HepG2 (cell line): ENCODE data around the gene CHD9. TPM values are rescaled to one million over a fixed set of nuclear protein-coding genes. Genes with fewer than 3 reads are reported as not detected.

Source experiments
- AGO2 ChIP-seq: fragments of 200-400 bp; formaldehyde crosslinking; optimal IDR thresholded peaks from 2 replicates; pipeline ENCODE3; 2017; ENCODE audit warnings: mild to moderate bottlenecking, low read depth, low read length, moderate library complexity
- DR1 ChIP-seq: sonication (generic); formaldehyde crosslinking; IDR thresholded peaks from 2 replicates; pipeline ENCODE4 v1.8.0; 2021; ENCODE audit warnings: mild to moderate bottlenecking, missing genetic modification reagents, inconsistent platforms
- FOXK2 ChIP-seq: fragments of 450-650 bp; IDR thresholded peaks from 2 replicates; pipeline ENCODE4 v1.6.1; 2016
- HDAC2 ChIP-seq: sonication (generic); formaldehyde crosslinking; IDR thresholded peaks from 2 replicates; pipeline ENCODE4 v1.4.0; 2020; ENCODE audit warnings: missing genetic modification reagents
- HOXA9 ChIP-seq: sonication (generic); formaldehyde crosslinking; IDR thresholded peaks from 2 replicates; pipeline ENCODE4 v1.8.1; 2022; ENCODE audit warnings: missing genetic modification reagents, mild to moderate bottlenecking, moderate library complexity, borderline replicate concordance
- MYNN ChIP-seq: sonication (generic); formaldehyde crosslinking; IDR thresholded peaks from 2 replicates; pipeline ENCODE4 v1.4.0; 2020; ENCODE audit warnings: mild to moderate bottlenecking, low read depth, missing genetic modification reagents
- PCBP1 ChIP-seq: fragments of 200-400 bp; formaldehyde crosslinking; IDR thresholded peaks from 2 replicates; pipeline ENCODE4 v1.6.1; 2017; ENCODE audit warnings: mild to moderate bottlenecking, low read depth, low read length, borderline replicate concordance
- RBM39 ChIP-seq: fragments of 200-400 bp; formaldehyde crosslinking; IDR thresholded peaks from one replicate; pipeline ENCODE4 v1.6.1; 2018; ENCODE audit warnings: antibody characterized with exemption, mild to moderate bottlenecking, low read depth, low read length; ENCODE audit not compliant: poor library complexity, severe bottlenecking
- SATB2 ChIP-seq: sonication (generic); formaldehyde crosslinking; IDR thresholded peaks from 2 replicates; pipeline ENCODE4 v1.5.0; 2020; ENCODE audit warnings: missing genetic modification reagents
- SOX13 ChIP-seq, 3 experiments: fragments of 450-650 bp in 1 of 3; sonication (generic) in 1 of 3; formaldehyde crosslinking in 1 of 3; IDR thresholded peaks in 2 of 3; conservative IDR thresholded peaks in 1 of 3; 2 replicates each; pipeline versions ENCODE4 v1.5.0 to v1.6.1; 2016 to 2020; ENCODE audit warnings: antibody characterized with exemption in 1 of 3, mild to moderate bottlenecking in 1 of 3, missing compliant biosample characterization in 1 of 3, missing genetic modification reagents in 1 of 3, moderate library complexity in 1 of 3
- SRSF4 ChIP-seq: fragments of 200-400 bp; formaldehyde crosslinking; IDR thresholded peaks from one replicate; pipeline ENCODE4 v1.6.1; 2018; ENCODE audit warnings: mild to moderate bottlenecking, low read depth, low read length, moderate library complexity; ENCODE audit not compliant: poor library complexity, severe bottlenecking
- SRY ChIP-seq: sonication (generic); formaldehyde crosslinking; IDR thresholded peaks from 2 replicates; pipeline ENCODE4 v1.8.0; 2022; ENCODE audit warnings: mild to moderate bottlenecking, missing genetic modification reagents
- ZNF264 ChIP-seq: sonication (generic); formaldehyde crosslinking; IDR thresholded peaks from 2 replicates; pipeline ENCODE4 v1.4.0; 2020; ENCODE audit warnings: missing genetic modification reagents
- ZNF343 ChIP-seq: sonication (generic); formaldehyde crosslinking; IDR thresholded peaks from 2 replicates; pipeline ENCODE4 v1.4.0; 2020; ENCODE audit warnings: mild to moderate bottlenecking, missing genetic modification reagents
- ZNF484 ChIP-seq: sonication (generic); formaldehyde crosslinking; IDR thresholded peaks from 2 replicates; pipeline ENCODE4 v1.5.1; 2020; ENCODE audit warnings: mild to moderate bottlenecking, low read depth, missing genetic modification reagents, borderline replicate concordance
- ZNF501 ChIP-seq: sonication (generic); formaldehyde crosslinking; IDR thresholded peaks from 2 replicates; pipeline ENCODE4 v1.5.1; 2020; ENCODE audit warnings: mild to moderate bottlenecking, moderate library complexity, missing genetic modification reagents
- ZNF768 ChIP-seq: sonication (generic); formaldehyde crosslinking; IDR thresholded peaks from 2 replicates; pipeline ENCODE4 v1.4.0; 2020; ENCODE audit warnings: missing genetic modification reagents
- ZNF883 ChIP-seq: sonication (generic); formaldehyde crosslinking; IDR thresholded peaks from 2 replicates; pipeline ENCODE4 v1.5.1; 2020; ENCODE audit warnings: mild to moderate bottlenecking, missing genetic modification reagents; ENCODE audit errors: not compliant biosample characterization
- polyA plus RNA-seq, 8 experiments: library from polyadenylated mRNA; depleted of rRNA in 3 of 8; stranded (reverse) in 7 of 8; unstranded in 1 of 8; fragments of >200 nt; fragmentation: Illumina TruSeq in 4 of 8; extraction: Trizol in 4 of 8; gene quantifications; 2 replicates each; pipeline versions ENCODE4 v1.2.1 to v1.2.3, GENCODE V29; 2011 to 2016; ENCODE audit warnings: low read depth in 4 of 8, missing spikeins in 1 of 8, mixed read lengths in 1 of 8; ENCODE audit not compliant: insufficient read depth in 1 of 8
- total RNA-seq, 5 experiments: library from RNA; depleted of rRNA; stranded (reverse); fragments of >200 nt; fragmentation: Illumina TruSeq; extraction: Trizol; gene quantifications; 2 replicates each; pipeline ENCODE4 v1.2.3, GENCODE V29; 2016; ENCODE audit warnings: low read depth in 1 of 5
- TF ChIP-seq, protein P1 (sequence below): sonication (generic); formaldehyde crosslinking; IDR thresholded peaks from 2 replicates; pipeline ENCODE4 v1.4.0; 2020; ENCODE audit warnings: mild to moderate bottlenecking, missing genetic modification reagents
- TF ChIP-seq, protein P2 (sequence below): sonication (generic); formaldehyde crosslinking; IDR thresholded peaks from 2 replicates; pipeline ENCODE4 v1.4.0; 2020; ENCODE audit warnings: missing genetic modification reagents
- TF ChIP-seq, protein P3 (sequence below): sonication (generic); formaldehyde crosslinking; IDR thresholded peaks from 2 replicates; pipeline ENCODE4 v1.4.0; 2020; ENCODE audit warnings: mild to moderate bottlenecking, missing genetic modification reagents
- TF ChIP-seq, protein P4 (sequence below): sonication (generic); formaldehyde crosslinking; IDR thresholded peaks from 2 replicates; pipeline ENCODE4 v1.4.0; 2020; ENCODE audit warnings: missing genetic modification reagents
- TF ChIP-seq, protein P5 (sequence below): sonication (generic); formaldehyde crosslinking; IDR thresholded peaks from 2 replicates; pipeline ENCODE4 v1.8.0; 2022; ENCODE audit warnings: mild to moderate bottlenecking, missing genetic modification reagents, moderate library complexity

The CHD9 gene
- total and polyA plus RNA-seq, 2 of the 13 experiments (the other 11 are each of a cell fraction or from before 2014, with no cell fraction given): 23.4 to 27.7 TPM

DNA sequence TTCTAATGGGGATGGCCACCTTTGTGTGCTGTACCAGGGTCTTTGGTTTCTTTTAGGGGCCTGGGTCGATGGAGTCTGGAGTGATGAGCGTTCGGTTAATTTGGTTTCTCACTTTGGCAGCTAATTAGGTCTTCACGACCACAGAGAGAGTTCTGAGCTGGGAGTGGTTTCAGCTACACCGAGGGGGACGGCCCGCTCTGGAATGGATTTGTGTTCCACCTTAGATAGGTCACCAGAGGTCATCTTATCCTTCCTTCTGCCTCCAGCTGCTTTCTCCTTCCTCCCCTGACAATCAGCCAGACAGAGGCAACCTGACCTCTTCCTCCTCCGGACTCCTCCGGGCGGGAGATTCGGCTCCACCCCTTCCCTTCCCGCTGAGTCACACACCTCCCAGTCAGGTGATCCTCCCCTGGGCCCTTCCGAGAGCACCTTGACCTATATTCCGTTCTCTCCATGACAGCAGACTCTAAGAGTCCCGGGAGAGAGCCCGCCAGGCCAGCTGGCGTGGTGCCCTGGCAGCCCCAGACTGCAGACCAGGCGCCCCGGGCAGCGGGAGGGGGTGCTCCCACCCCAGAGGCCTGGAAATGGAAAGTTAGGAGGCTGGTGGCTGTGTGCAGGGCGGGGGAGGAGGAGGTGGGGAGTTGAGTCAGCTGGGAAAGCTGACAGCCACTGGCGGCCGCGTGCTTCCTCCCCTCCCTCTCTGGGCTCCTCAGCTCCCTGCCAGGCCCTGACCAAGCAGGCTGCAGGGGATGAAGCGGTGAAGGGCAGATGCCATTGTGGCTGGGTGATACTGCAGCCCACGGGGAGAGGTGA, 44.7 kb downstream of the CHD9 start (continued):
- TF ChIP-seq SOX13 (IDR thresholded peaks at IDR 0.05) (0 out of 2 replicates have a peak, but pooled peaks have one; percentile 9), SOX13 (CRISPR knock-in tag; conservative IDR thresholded peaks at IDR 0.05 in 1 of 2, IDR thresholded peaks at IDR 0.05 in 1 of 2) (peak in 1 of 2 experiments; percentile 37; a peak in 1 of 4 replicates), SRSF4 (no peak), MYNN (no peak), RBM39 (peak; percentile 95), ZNF264 (CRISPR knock-in tag) (no peak), PCBP1 (no peak), SATB2 (CRISPR knock-in tag) (no peak), ZNF343 (CRISPR knock-in tag) (no peak), ZNF883 (CRISPR knock-in tag) (no peak), SRY (CRISPR knock-in tag) (0 out of 2 replicates have a peak, but pooled peaks have one; percentile 49), ZNF501 (CRISPR knock-in tag) (peak; percentile 53; the same call in 1 of the 2 replicates), ZNF484 (no peak), FOXK2 (no peak), DR1 (CRISPR knock-in tag) (no peak), HOXA9 (CRISPR knock-in tag) (no peak), ZNF768 (CRISPR knock-in tag) (peak; percentile 88), HDAC2 (CRISPR knock-in tag) (peak; percentile 54; the same call in 1 of the 2 replicates), AGO2 (peak; percentile 86)
- TF ChIP-seq, protein P1, sequence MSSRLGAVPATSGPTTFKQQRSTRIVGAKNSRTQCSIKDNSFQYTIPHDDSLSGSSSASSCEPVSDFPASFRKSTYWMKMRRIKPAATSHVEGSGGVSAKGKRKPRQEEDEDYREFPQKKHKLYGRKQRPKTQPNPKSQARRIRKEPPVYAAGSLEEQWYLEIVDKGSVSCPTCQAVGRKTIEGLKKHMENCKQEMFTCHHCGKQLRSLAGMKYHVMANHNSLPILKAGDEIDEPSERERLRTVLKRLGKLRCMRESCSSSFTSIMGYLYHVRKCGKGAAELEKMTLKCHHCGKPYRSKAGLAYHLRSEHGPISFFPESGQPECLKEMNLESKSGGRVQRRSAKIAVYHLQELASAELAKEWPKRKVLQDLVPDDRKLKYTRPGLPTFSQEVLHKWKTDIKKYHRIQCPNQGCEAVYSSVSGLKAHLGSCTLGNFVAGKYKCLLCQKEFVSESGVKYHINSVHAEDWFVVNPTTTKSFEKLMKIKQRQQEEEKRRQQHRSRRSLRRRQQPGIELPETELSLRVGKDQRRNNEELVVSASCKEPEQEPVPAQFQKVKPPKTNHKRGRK (CRISPR knock-in tag): no peak
- TF ChIP-seq, protein P2, sequence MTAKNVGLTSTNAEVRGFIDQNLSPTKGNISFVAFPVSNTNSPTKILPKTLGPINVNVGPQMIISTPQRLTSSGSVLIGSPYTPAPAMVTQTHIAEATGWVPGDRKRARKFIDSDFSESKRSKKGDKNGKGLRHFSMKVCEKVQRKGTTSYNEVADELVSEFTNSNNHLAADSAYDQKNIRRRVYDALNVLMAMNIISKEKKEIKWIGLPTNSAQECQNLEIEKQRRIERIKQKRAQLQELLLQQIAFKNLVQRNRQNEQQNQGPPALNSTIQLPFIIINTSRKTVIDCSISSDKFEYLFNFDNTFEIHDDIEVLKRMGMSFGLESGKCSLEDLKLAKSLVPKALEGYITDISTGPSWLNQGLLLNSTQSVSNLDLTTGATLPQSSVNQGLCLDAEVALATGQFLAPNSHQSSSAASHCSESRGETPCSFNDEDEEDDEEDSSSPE (CRISPR knock-in tag): peak; percentile 88
- TF ChIP-seq, protein P3, sequence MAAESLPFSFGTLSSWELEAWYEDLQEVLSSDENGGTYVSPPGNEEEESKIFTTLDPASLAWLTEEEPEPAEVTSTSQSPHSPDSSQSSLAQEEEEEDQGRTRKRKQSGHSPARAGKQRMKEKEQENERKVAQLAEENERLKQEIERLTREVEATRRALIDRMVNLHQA: no peak
- TF ChIP-seq, protein P4, sequence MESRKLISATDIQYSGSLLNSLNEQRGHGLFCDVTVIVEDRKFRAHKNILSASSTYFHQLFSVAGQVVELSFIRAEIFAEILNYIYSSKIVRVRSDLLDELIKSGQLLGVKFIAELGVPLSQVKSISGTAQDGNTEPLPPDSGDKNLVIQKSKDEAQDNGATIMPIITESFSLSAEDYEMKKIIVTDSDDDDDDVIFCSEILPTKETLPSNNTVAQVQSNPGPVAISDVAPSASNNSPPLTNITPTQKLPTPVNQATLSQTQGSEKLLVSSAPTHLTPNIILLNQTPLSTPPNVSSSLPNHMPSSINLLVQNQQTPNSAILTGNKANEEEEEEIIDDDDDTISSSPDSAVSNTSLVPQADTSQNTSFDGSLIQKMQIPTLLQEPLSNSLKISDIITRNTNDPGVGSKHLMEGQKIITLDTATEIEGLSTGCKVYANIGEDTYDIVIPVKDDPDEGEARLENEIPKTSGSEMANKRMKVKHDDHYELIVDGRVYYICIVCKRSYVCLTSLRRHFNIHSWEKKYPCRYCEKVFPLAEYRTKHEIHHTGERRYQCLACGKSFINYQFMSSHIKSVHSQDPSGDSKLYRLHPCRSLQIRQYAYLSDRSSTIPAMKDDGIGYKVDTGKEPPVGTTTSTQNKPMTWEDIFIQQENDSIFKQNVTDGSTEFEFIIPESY: peak; percentile 7; the same call in 1 of the 2 replicates
- TF ChIP-seq, protein P5, sequence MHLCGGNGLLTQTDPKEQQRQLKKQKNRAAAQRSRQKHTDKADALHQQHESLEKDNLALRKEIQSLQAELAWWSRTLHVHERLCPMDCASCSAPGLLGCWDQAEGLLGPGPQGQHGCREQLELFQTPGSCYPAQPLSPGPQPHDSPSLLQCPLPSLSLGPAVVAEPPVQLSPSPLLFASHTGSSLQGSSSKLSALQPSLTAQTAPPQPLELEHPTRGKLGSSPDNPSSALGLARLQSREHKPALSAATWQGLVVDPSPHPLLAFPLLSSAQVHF (CRISPR knock-in tag): no peak
